ENCODE results near the gene PI16. TPM values are rescaled to one million over a fixed set of nuclear protein-coding genes. Genes with fewer than 3 reads are reported as not detected.
"Not testable (repeated sequence)": the region's sequence is repeated elsewhere in the genome, so short reads cannot be mapped to it uniquely, and the experiment has no call there.

Gene PI16
- total RNA-seq, 1 donor from 2014 or later: 33.5 TPM

GRCh38 chr6:36985808-36986703 lies 31.5 kb downstream of the PI16 start, which contains the start of gene MTCH1:
TSS of gene MTCH1 (minus strand) at chr6:36986196. CDS start at chr6:36986173, 23 bp downstream.
- peak within 1 kb of the TSS; percentile 82 to 100 for H3K4me3 ChIP-seq
- peak within 1 kb of the TSS; percentile 97 to 99 for H3K27ac ChIP-seq
- peaks cover 0 to 4% of the 10 kb centered on the region in 2 donors for H3K36me3 ChIP-seq
- peaks cover 11 to 32% of the 10 kb centered on the region in 2 donors for H3K4me1 ChIP-seq
- intact Hi-C loops (cut with DNase I): loop anchor here (1.0 to 10.0 kb wide), 5 partner anchors 33 to 361 kb away; partner anchors contain the start of gene C6orf89
- no peaks in the 10 kb centered on the region for H3K27me3 ChIP-seq
- no peak for TF ChIP-seq CTCF (IDR thresholded peaks at IDR 0.05)
- no peaks in the 10 kb centered on the region for H3K9me3 ChIP-seq
- peak; percentile 51 to 94 for DNase-seq (ENCODE audit: low spot score in 2 of 2)

GRCh38 chr6:36986704-36987047 lies 32.1 kb downstream of the PI16 start:
- intact Hi-C loops (cut with DNase I): loop anchor here (1.0 to 10.0 kb wide), 5 partner anchors 32 to 362 kb away; partner anchors contain the start of gene C6orf89
- Histone ChIP-seq H3K4me1 (peaks cover 11 to 28% of the 10 kb centered on the region in 2 donors), H3K9me3 (no peaks in the 10 kb centered on the region), H3K27ac (peak overlapping the region; percentile 97 to 99), H3K36me3 (no peaks in the 10 kb centered on the region), H3K27me3 (no peaks in the 10 kb centered on the region), H3K4me3 (peak overlapping the region; percentile 82 to 100)
- TF ChIP-seq CTCF (IDR thresholded peaks at IDR 0.05): no peak
- no peak for DNase-seq (ENCODE audit: low spot score in 2 of 2)

GRCh38 chr6:36989264-36989663 lies 34.7 kb downstream of the PI16 start:
- Histone ChIP-seq H3K4me1 (peaks cover 5 to 12% of the 10 kb centered on the region in 2 donors), H3K36me3 (no peaks in the 10 kb centered on the region), H3K9me3 (no peaks in the 10 kb centered on the region), H3K27ac (no peak overlapping the region), H3K27me3 (no peaks in the 10 kb centered on the region), H3K4me3 (no peak overlapping the region)
- DNase-seq (ENCODE audit: low spot score in 2 of 2): no peak
- no peak for TF ChIP-seq CTCF (IDR thresholded peaks at IDR 0.05)
- intact Hi-C loops (cut with DNase I): loop anchor here (5.0 to 10.0 kb wide), 2 partner anchors 113 to 364 kb away; no protein-coding TSS in a partner anchor

- H3K9me3 ChIP-seq; H3K27ac ChIP-seq; DNase-seq (ENCODE audit: low spot score in 2 of 2); H3K36me3 ChIP-seq; H3K4me3 ChIP-seq; intact Hi-C loops (cut with DNase I); H3K4me1 ChIP-seq; H3K27me3 ChIP-seq: not testable (repeated sequence)
These were observed 35.9 kb downstream of the PI16 start for GRCh38 chr6:36990401-36990800.

- Histone ChIP-seq H3K27me3 (no peaks in the 10 kb centered on the region), H3K4me1 (peaks cover 0 to 14% of the 10 kb centered on the region in 2 donors), H3K4me3 (no peak overlapping the region), H3K9me3 (no peaks in the 10 kb centered on the region), H3K36me3 (no peaks in the 10 kb centered on the region), H3K27ac (peak overlapping the region; percentile 47 to 64)
- no peak for TF ChIP-seq CTCF (IDR thresholded peaks at IDR 0.05)
- no peak for DNase-seq (ENCODE audit: low spot score in 2 of 2)
- intact Hi-C loops (cut with DNase I): no loop called here
These were observed 43.5 kb downstream of the PI16 start for GRCh38 chr6:36997811-36998722.

All from ascending aorta (tissue), 2 donors.